22Rv1 (cell line): ENCODE measurements around the gene SPATA45.
"Not testable (repeated sequence)": the region's sequence is repeated elsewhere in the genome, so short reads cannot be mapped to it uniquely, and the experiment has no call there.

Experiments used
- CTCF ChIP-seq: fragments of 450-650 bp; IDR thresholded peaks from 2 replicates; pipeline ENCODE4 v1.5.1; 2017; ENCODE audit warnings: mild to moderate bottlenecking
- ZFX ChIP-seq: fragments of 450-650 bp; IDR thresholded peaks from 2 replicates; pipeline ENCODE4 v1.6.1; 2017; ENCODE audit warnings: antibody characterized with exemption, borderline replicate concordance

GRCh38 chr1:212863345-212863744 lies 15.9 kb upstream of the SPATA45 start:
- TF ChIP-seq CTCF, ZFX: not testable (repeated sequence)
